Bronchial epithelial cell (primary cell): ENCODE data around the gene ZNF358. TPM values are rescaled to one million over a fixed set of nuclear protein-coding genes. Genes with fewer than 3 reads are reported as not detected.

Source experiments
- DNase-seq: peaks from one replicate; pipeline ENCODE4 v3.0.0-alpha.2; 2010; ENCODE audit warnings: low read depth
- FAIRE-seq: peaks from 2 replicates; lab custom pipeline; 2011; peaks lifted over from hg19 to GRCh38; lab: Jason Lieb, UNC
- H3K27me3 ChIP-seq: 2 replicates; pipeline ENCODE4 v1.5.1; 2011; ENCODE audit warnings: low read length; ENCODE audit not compliant: control insufficient read depth, insufficient read depth
- H3K36me3 ChIP-seq: 2 replicates; pipeline ENCODE4 v1.5.1; 2011; ENCODE audit warnings: low read length; ENCODE audit not compliant: control insufficient read depth, insufficient read depth
- H3K4me3 ChIP-seq: 2 replicates; pipeline ENCODE4 v1.5.1; 2011; ENCODE audit warnings: mild to moderate bottlenecking, low read depth, low read length, control low read depth
- total RNA-seq: library from RNA; depleted of rRNA; stranded (reverse); fragments of >200 nt; gene quantifications from 2 replicates; pipeline ENCODE4 v1.2.1, GENCODE V29; 2014
- TF ChIP-seq, protein P1 (sequence below): IDR thresholded peaks from 2 replicates; pipeline ENCODE4 v1.5.1; 2011; ENCODE audit warnings: mild to moderate bottlenecking, moderate library complexity, low read length, control low read depth, inconsistent platforms; ENCODE audit not compliant: insufficient read depth, severe bottlenecking

ZNF358 gene
- total RNA-seq, 1 donor from 2014 or later, result 3.9 TPM

DNA sequence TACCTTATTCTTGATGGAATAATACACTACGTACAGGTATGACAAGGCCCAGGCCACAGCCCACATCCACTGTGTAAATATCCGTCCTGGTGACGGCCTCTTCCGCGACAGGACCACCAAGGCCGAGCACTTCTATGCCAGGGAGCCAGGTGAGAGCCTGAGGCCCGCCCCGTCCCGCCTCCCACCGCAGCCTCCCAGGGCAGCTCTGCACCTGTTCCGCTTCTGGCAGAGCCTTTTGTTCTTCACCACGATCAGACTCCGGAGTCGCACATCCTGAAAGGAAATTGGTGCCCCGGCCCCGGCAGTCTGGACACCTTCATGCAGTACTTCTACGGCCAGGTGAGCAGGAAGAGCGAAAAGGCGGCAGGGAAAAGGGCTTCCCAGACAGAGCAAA, 10.6 kb upstream of the ZNF358 start:
- Histone ChIP-seq H3K36me3 (no peaks in the 10 kb centered on the region), H3K27me3 (peaks cover 2% of the 10 kb centered on the region), H3K4me3 (no peak overlapping the region)
- DNase-seq, result no peak
- TF ChIP-seq, protein P1, sequence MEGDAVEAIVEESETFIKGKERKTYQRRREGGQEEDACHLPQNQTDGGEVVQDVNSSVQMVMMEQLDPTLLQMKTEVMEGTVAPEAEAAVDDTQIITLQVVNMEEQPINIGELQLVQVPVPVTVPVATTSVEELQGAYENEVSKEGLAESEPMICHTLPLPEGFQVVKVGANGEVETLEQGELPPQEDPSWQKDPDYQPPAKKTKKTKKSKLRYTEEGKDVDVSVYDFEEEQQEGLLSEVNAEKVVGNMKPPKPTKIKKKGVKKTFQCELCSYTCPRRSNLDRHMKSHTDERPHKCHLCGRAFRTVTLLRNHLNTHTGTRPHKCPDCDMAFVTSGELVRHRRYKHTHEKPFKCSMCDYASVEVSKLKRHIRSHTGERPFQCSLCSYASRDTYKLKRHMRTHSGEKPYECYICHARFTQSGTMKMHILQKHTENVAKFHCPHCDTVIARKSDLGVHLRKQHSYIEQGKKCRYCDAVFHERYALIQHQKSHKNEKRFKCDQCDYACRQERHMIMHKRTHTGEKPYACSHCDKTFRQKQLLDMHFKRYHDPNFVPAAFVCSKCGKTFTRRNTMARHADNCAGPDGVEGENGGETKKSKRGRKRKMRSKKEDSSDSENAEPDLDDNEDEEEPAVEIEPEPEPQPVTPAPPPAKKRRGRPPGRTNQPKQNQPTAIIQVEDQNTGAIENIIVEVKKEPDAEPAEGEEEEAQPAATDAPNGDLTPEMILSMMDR, result no peak
- FAIRE-seq, result no peak

DNA sequence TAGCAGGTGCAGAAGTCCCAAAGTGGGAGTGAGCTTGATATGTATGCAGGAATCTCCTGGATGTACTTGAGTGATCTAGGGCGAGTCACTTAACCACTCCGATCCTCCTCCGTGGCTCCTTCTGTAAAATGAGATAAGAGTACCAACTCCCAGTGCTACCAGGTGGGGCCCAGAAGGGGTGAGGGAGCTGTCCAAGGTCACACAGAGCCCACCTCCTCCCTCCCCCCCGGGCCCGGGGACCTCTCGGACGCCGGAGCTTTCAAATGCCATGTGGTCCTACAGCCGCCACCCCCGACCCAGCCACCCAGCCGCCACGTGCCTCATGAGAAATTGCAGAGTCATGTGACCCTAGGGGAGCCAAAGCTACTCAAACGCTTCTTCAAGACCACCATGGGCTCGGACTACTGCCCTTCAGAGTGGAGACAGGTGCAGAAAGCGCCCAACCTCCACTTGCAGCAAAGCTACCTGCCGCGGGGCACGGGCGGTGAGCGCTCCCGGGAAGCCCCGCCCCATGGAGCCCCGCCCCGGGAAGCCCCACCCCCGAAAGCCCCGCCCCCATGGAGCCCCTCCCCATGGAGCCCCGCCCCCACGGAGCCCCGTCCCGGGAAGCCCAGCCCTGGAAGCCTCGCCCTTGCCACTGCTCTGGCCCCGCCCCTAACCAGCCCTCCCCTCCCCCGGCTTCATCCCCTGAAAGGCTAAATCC, 10.1 kb upstream of the ZNF358 start:
- H3K4me3 ChIP-seq, result peak overlapping the region; percentile 26
- TF ChIP-seq, protein P1, result no peak

DNA sequence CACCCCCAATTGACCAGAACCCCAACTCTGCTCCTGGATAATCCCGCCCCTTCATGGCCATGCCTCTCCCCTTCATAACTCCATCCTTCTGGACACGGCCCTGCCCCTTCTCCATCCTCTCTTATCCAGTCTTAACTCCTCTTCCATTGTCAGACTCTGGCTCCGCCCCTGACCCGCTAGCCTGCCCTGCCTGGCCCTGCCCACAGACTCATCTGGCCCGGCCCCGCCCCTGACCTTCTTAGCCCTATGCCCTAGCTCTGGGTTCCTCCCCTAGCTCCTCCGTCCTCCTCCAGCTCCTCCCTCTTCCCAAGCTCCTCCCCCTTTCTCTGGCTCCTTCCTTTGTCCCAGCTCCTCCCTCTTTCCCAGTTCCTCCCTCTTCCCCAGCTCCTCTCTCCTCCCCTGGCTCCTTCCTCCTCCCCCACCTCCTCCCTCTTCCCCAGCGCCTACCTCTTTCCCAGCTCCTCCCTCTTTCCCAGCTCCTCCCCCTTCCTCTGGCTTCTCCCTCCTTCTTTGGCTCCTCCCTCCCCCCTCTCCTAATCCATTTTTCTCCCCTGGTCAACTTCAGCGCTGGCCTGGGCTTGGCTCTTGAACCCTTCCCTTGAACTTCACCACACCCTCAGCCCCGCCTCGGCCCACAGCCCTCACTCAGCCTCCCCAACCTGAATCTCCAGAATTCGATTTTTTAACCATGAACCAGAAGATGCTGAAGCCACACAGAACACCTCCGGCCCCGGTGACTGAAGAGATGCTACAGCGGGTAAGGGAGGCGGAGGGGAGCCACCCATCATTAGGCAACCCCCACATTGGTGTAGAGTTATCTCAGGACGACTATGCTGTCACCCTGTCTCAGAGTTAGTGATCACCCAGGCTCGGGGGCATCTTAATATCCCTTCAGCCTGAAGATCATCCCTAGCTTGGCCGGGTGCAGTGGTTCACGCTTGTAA, 9.2 kb upstream of the ZNF358 start:
- peak; percentile 88 for DNase-seq
- Histone ChIP-seq H3K27me3 (peaks cover 2% of the 10 kb centered on the region), H3K36me3 (no peaks in the 10 kb centered on the region), H3K4me3 (peak overlapping the region; percentile 5)
- TF ChIP-seq, protein P1, result no peak
- no peak for FAIRE-seq

More for the DNA sequence above, 10.1 kb upstream of the ZNF358 start:
- H3K27me3 ChIP-seq, result peaks cover 2% of the 10 kb centered on the region
- DNase-seq, result no peak
- no peaks in the 10 kb centered on the region for H3K36me3 ChIP-seq
- no peak for FAIRE-seq

DNA sequence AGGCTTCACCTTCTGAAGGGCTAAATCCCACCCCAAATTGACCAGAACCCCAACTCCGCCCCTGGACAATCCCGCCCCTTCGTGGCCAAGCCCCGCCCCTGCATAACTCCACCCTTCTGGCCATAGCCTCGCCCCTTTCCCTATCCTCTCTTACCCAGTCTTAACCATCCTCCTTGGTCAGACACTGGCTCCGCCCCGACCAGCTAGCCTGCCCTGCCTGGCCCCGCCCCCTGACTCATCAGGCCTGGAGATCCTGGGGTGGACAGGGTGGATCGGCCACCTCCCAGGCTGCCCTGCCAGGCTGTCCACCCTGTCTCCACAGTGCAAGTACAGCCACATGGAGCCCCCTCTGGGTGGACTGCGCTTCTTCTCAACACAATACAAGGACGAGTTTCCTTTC, 8.0 kb upstream of the ZNF358 start:
- Histone ChIP-seq H3K27me3 (no peaks in the 10 kb centered on the region), H3K4me3 (no peak overlapping the region), H3K36me3 (no peaks in the 10 kb centered on the region)
- TF ChIP-seq, protein P1, result no peak
- FAIRE-seq (no peak), DNase-seq (peak; percentile 73)

DNA sequence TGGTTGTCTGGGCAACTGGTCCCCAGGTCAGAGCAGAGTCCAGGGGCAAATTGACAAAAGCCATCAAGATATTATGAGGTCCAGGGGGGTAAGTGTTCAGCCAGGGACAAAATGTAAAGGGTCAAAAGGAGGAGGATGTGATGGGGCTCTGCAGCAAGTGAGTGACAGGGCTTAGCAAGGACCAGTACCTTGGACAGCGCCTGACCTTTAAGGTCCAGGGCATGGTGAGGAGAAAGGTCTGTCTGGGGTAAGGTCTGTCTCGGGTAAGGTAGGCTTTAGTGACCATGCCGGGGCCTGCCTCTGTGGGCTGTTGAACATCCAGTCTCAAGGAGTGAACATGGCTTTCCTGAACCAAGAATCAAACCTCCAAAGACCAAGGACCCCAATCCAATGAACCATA, 6.3 kb upstream of the ZNF358 start:
- DNase-seq (no peak), FAIRE-seq (no peak)
- Histone ChIP-seq H3K4me3 (no peak overlapping the region), H3K27me3 (no peaks in the 10 kb centered on the region), H3K36me3 (no peaks in the 10 kb centered on the region)
- TF ChIP-seq, protein P1, result no peak
